Left ventricle myocardium inferior (tissue), 1 donor: Measurements from ENCODE around the gene AP3D1. TPM values are rescaled to one million over a fixed set of nuclear protein-coding genes. Genes with fewer than 3 reads are reported as not detected.
A peak's percentile ranks its signal among the peaks of the same experiment; 100 is the strongest.

Experiments used
- DNase-seq: peaks from one replicate; pipeline ENCODE4 v3.0.0-alpha.2; 2020
- H3K27ac ChIP-seq: fragments of 200-600 bp; replicated peaks from 2 replicates; pipeline ENCODE4 v1.8.0; 2021
- H3K27me3 ChIP-seq: fragments of 200-600 bp; 2 replicates; pipeline ENCODE4 v1.8.0; 2021; ENCODE audit warnings: low read depth
- H3K36me3 ChIP-seq: fragments of 200-600 bp; 2 replicates; pipeline ENCODE4 v1.8.0; 2021
- H3K4me1 ChIP-seq: fragments of 200-600 bp; 2 replicates; pipeline ENCODE4 v1.8.0; 2021
- H3K4me3 ChIP-seq: fragments of 200-600 bp; 2 replicates; pipeline ENCODE4 v1.8.0; 2021; ENCODE audit warnings: mild to moderate bottlenecking, moderate library complexity
- H3K9me3 ChIP-seq: fragments of 200-600 bp; replicated peaks from 2 replicates; pipeline ENCODE4 v1.8.0; 2021
- CTCF ChIP-seq: fragments of 200-600 bp; IDR thresholded peaks from 2 replicates; pipeline ENCODE4 v1.8.0; 2021; ENCODE audit warnings: antibody characterized with exemption, mild to moderate bottlenecking, borderline replicate concordance
- intact Hi-C: fragments of 100-400 bp; cut with micrococcal nuclease; formaldehyde crosslinking; loops from one replicate; pipeline ENCODE4 v1.11.0; 2022
- total RNA-seq: library from RNA; stranded (reverse); fragmentation: NEBNext Ultra II Directional; extraction: Animal tissue kit (Norgen Biotek cat#: 25700); gene quantifications from one replicate; pipeline ENCODE4 v1.2.1, GENCODE V29; 2021
- donor health status: DM: no; HTN: yes; CAD: no; lungs with severe emphysema.

Gene AP3D1
- total RNA-seq, 1 donor from 2014 or later: 75.4 TPM

DNA sequence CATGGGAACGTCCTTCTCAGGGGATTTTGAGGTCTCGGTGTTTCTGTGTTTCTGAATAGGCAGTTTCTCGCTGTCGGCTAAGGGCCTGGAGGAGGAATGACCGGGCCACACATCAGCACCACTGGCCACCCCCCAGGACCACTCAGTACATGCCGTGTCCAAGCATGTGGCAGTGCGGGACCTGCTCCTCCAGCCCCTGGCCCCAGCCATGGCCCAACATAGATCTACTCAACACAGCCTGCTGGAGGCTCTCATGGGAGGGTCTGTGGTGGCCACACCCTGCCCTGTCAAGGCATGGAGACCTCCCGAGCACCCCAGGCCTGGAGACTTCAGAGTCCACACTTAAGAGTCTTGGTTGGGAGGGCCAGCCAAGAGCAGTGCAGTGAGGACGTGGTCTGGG is 37.1 kb downstream of the AP3D1 start:
- no peak for TF ChIP-seq CTCF
- peaks cover 17% of the 10 kb centered on the region for H3K4me1 ChIP-seq
- H3K27me3 ChIP-seq: no peaks in the 10 kb centered on the region
- no peak overlapping the region for H3K27ac ChIP-seq
- H3K36me3 ChIP-seq: peaks cover 100% of the 10 kb centered on the region
- intact Hi-C loops: no loop called here
- H3K4me3 ChIP-seq: no peak overlapping the region
- DNase-seq: no peak
- no peaks in the 10 kb centered on the region for H3K9me3 ChIP-seq

DNA sequence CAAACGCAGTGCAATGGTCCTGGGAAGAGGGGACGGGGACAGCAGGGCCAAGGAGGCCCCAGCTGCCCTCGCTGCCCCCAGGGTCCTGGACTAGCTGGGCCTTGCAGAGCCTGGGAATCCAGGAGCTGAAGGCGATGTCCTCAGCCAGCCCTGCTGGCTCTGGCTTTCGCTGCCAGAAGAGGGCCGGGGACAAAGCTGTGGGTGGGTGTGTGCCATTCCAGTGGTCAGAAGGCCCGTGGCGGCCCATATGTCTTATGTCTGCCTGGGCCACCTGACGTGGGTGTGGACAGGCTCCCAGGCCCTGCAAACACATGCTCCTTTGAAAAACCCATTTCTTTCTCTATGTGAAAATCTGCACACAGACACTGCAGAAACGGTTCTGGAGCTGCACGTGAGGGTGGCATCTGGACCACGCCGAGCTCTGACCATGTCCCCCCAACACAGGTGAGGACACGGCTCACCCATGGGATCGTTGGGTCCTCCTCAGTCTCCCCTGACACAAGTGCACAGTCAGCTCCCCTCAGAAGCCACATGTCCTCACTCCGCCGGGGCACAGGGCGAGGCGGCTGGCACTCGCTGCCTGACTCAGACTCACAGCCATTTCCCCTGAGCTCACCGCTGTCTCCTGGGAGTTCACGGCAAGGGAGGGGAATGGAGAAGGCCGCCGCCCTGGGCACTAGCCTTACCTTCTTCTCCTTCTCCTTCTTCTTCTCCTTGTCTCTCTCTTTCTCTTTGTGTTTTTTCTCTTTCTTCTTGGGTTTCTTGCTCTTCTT is 37.7 kb downstream of the AP3D1 start:
- Histone ChIP-seq H3K27ac (no peak overlapping the region), H3K27me3 (no peaks in the 10 kb centered on the region), H3K9me3 (no peaks in the 10 kb centered on the region), H3K4me3 (no peak overlapping the region), H3K36me3 (peaks cover 100% of the 10 kb centered on the region), H3K4me1 (peaks cover 21% of the 10 kb centered on the region)
- intact Hi-C loops: no loop called here
- DNase-seq: no peak
- no peak for TF ChIP-seq CTCF

- intact Hi-C loops: no loop called here
- no peaks in the 10 kb centered on the region for H3K27me3 ChIP-seq
- no peak for TF ChIP-seq CTCF
- no peak for DNase-seq
- no peak overlapping the region for H3K4me3 ChIP-seq
- H3K27ac ChIP-seq: peak overlapping the region; percentile 19
- H3K4me1 ChIP-seq: peaks cover 27% of the 10 kb centered on the region
- H3K9me3 ChIP-seq: no peaks in the 10 kb centered on the region
- H3K36me3 ChIP-seq: peaks cover 100% of the 10 kb centered on the region
Observed at GRCh38 chr19:2112516-2113320, 38.6 kb downstream of the AP3D1 start.

- peaks cover 27% of the 10 kb centered on the region for H3K4me1 ChIP-seq
- H3K4me3 ChIP-seq: no peak overlapping the region
- H3K27me3 ChIP-seq: no peaks in the 10 kb centered on the region
- no peaks in the 10 kb centered on the region for H3K9me3 ChIP-seq
- intact Hi-C loops: no loop called here
- no peak overlapping the region for H3K27ac ChIP-seq
- DNase-seq: no peak
- peaks cover 100% of the 10 kb centered on the region for H3K36me3 ChIP-seq
- TF ChIP-seq CTCF: no peak
Observed at GRCh38 chr19:2111886-2112285, 39.5 kb downstream of the AP3D1 start.

GRCh38 chr19:2111425-2111824 is 39.9 kb downstream of the AP3D1 start:
- Histone ChIP-seq H3K4me1 (peaks cover 27% of the 10 kb centered on the region), H3K4me3 (no peak overlapping the region), H3K27me3 (no peaks in the 10 kb centered on the region), H3K9me3 (no peaks in the 10 kb centered on the region), H3K27ac (no peak overlapping the region), H3K36me3 (peaks cover 100% of the 10 kb centered on the region)
- intact Hi-C loops: no loop called here
- no peak for TF ChIP-seq CTCF
- no peak for DNase-seq
